Peyer's patch (tissue), 4 donors: ENCODE data around the gene MED31.

Source experiments
- CTCF ChIP-seq, 6 experiments: fragments of 450-650 bp in 4 of 6; fragments of 200-600 bp in 2 of 6; sonication (generic) in 1 of 6; IDR thresholded peaks; one replicate each; pipeline ENCODE4 v1.5.1; 2017 to 2019; ENCODE audit warnings: antibody characterized with exemption in 6 of 6, mild to moderate bottlenecking in 3 of 6, moderate library complexity in 1 of 6
- POLR2A ChIP-seq, 2 donors: fragments of 450-650 bp; IDR thresholded peaks; one replicate each; pipeline ENCODE4 v1.5.1; 2017; ENCODE audit warnings: antibody characterized with exemption in 2 of 2, mild to moderate bottlenecking in 2 of 2, moderate library complexity in 2 of 2

- TF ChIP-seq CTCF (IDR thresholded peaks at IDR 0.05) (no peak), POLR2A (IDR thresholded peaks at IDR 0.05) (peak in 1 of 2 donors; percentile 3)
Observed at GRCh38 chr17:6641247-6641863, 10.1 kb downstream of the MED31 start.
